A549 treated with GW870086 at 1 μM for 4 hours (cell line): ENCODE measurements around the gene HSPA13. TPM values are rescaled to one million over a fixed set of nuclear protein-coding genes. Genes with fewer than 3 reads are reported as not detected.

Source experiments
- total RNA-seq: library from RNA; stranded (reverse); fragments of 200-300 nt; extraction: Qiagen RNA extraction; gene quantifications from 5 replicates; pipeline ENCODE4 v1.2.3, GENCODE V29; 2022; ENCODE audit warnings: low read depth

HSPA13 gene
- 9.7 to 17.8 TPM (median 16.7 TPM) in 5 replicates for total RNA-seq

DNA sequence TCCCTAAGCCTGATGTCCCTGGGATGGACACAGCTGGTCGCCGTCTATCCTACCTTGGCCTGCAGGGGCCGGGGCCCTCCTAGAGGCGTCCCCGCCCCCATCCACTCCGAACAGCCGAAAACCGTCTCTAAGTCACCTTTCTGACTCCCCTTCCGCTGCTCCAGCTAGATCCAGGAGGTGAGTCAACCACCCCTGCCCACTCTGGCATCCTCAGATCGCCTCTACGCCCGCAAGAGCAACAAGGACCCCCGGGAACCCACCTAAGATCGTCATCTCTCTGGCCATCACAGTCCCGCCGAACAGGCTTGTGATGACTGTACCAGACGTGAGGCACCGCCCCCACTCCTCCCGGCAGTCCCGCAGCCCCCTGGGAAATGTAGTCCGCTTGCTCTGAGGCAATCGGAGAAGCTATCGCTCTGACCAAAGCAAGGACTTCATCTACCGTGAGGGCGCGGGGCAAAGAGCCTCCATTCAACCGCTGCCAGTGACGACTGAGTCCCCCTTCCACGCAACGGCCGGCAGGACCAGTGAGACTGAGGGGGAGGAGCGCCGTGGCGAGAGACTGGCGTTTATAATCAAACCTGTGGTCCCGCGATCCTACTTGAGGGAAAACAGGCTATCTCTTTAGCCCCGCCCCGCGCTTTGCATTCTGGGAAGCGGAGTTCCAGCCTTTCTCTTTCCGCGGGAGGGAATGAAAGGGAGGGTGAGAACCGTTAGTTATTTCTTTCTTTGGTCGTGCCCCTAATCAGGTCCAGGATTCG is at the start of gene HSPA13:
HSPA13 (minus strand) TSS at position 312 of the 761 bp plus-strand sequence; CDS start at position 285, 27 bp downstream.

Other genes with a start within 250 kb of the HSPA13 start
- not detected in 5 replicates for gene LIPI, start 172.2 kb downstream of the HSPA13 start, total RNA-seq
- gene RBM11, start 167.0 kb downstream of the HSPA13 start, total RNA-seq, result not detected in 5 replicates
- not detected in 5 replicates for gene SAMSN1, start 163.2 kb upstream of the HSPA13 start, total RNA-seq